Hematopoietic multipotent progenitor cell treated with erythropoietin and hydrocortisone succinate and interleukin-3 and kit ligand, for 15 days (in vitro differentiated cells): ENCODE measurements around the gene DIS3L.
"Not testable (repeated sequence)": the region's sequence is repeated elsewhere in the genome, so short reads cannot be mapped to it uniquely, and the experiment has no call there.

Experiments
- DNase-seq: peaks from one replicate; pipeline ENCODE4 v3.0.0-alpha.2; 2015; ENCODE audit warnings: low spot score

The DIS3L gene

GRCh38 chr15:66278056-66278455, 15.3 kb upstream of the DIS3L start:
- no peak for DNase-seq

GRCh38 chr15:66278671-66279070, 14.7 kb upstream of the DIS3L start:
- DNase-seq = no peak

DNA sequence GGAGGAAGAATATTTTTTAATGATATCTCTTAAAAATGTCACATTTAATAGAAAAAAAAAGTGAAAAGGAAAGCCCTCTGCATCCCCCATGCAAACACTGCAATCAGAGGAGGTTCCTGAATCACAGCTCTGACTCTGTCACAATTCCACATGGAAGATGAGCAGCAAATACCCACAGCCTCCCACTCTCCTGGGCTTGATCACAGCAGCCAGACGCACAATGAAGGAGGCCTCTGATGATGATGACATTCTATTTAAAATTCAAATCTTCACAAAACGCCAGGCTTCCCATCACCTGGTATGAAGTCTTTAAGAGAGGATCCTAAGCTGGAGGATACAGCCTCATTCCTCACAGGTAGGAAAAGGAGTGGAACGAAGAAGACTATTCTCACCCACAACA, 9.1 kb upstream of the DIS3L start:
- no peak for DNase-seq

GRCh38 chr15:66285533-66286280, 7.7 kb upstream of the DIS3L start:
- no peak for DNase-seq

- DNase-seq = peak; percentile 73
Measured at GRCh38 chr15:66287461-66288057, 5.8 kb upstream of the DIS3L start.

- DNase-seq = no peak
Measured at GRCh38 chr15:66288093-66288492, 5.3 kb upstream of the DIS3L start.

GRCh38 chr15:66288551-66289185, 4.7 kb upstream of the DIS3L start:
- no peak for DNase-seq

GRCh38 chr15:66290007-66290406, 3.4 kb upstream of the DIS3L start:
- no peak for DNase-seq

- no peak for DNase-seq
Measured at GRCh38 chr15:66290518-66290917, 2.9 kb upstream of the DIS3L start.

GRCh38 chr15:66291816-66292570, 1.4 kb upstream of the DIS3L start:
- DNase-seq = peak; percentile 42

DNA sequence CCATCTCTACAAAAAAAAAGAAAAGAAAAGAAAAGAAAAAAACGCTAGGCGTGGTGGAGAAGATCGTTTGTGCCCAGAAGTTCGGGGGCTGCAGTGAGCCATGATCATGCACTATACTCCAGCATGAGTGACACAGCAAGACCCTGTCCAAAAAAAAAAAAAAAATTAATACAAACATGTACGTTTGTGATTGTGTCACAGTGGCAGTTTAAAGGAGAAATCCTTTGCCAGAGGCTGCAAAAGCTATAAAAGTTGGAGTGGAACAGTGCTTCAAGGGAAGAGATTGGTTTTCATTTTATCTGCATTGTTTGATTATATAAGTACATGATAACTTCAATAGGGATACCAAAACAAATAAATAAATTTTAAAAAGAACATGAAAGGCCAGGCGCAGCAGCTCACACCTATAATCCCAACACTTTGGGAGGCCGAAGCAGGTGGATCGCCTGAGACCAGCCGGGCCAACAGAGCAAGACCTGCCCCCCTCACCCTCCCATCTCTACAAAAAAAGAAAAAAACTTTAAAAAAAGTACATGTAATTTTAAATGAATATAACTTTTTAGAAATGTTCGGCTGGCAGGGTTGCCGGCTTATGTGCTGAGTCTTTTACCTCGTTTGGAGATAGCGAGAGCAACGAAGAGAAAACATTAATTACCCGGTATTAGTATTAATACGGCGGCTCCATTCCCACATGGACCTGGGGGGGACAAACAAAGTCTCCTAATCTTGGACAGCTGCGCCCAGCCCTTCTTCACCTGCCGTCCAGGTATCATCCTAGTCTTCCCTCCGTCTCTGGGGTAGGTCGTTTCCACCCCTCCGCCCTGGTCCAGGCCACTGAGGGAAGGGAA, 573 bp upstream of the DIS3L start:
- DNase-seq = peak; percentile 25

- DNase-seq = peak; percentile 26
Measured at GRCh38 chr15:66294157-66294931, 976 bp downstream of the DIS3L start.

DNA sequence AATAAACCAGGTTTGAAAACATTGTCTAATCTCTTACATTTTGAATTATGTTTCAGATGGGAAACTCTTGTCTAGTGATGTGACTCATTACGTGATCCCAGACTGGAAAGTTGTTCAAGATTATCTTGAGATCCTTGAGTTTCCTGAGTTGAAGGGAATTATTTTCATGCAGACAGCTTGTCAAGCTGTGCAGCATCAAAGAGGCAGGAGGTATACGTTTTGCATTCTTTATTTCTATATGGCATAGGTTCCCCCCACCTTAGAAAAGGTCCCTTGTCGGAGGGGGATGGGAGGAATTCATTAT, 1.5 kb downstream of the DIS3L start:
- no peak for DNase-seq

DNA sequence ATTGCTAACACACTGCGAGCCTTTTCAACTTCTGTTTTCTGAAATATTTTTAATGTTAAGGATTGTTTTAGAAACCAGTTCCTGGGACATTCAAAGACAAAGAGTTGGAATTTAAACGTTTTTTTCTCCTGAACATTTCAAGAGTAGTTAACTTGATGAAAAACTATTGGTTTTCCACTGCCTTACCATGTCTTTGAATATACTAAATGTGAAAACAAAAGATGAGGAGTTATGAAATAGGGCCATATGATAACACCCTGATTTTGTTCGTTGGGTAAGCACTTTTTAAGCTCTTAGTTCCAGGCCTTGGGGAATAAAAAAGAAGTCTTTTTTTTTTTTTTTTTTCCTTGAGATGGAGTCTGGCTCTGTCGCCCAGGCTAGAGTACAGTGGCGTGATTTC, 2.8 kb downstream of the DIS3L start:
- no peak for DNase-seq

DNA sequence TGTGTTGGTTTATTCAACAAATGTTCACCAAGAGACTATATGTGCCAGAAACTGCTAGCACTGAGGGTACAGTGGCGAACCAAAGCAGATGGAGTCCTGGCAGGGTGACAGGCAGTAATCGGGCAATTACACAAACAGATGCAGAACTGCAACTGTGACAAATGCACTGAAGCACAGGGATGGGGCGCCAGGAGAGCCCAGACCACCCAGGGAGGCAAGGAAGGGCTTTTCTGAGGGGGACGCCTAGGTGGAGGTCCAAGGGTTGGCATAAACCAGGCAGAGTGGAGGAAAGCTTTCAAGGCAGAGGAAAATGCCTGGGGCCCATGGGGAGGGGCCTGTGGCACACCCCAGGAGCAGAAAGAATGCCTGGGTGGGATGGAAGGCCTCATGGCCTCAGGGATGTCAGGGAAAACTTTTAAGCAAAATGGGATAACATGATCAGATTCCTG, 5.5 kb downstream of the DIS3L start:
- DNase-seq = no peak

GRCh38 chr15:66302489-66303278, 9.3 kb downstream of the DIS3L start:
- DNase-seq = no peak

DNA sequence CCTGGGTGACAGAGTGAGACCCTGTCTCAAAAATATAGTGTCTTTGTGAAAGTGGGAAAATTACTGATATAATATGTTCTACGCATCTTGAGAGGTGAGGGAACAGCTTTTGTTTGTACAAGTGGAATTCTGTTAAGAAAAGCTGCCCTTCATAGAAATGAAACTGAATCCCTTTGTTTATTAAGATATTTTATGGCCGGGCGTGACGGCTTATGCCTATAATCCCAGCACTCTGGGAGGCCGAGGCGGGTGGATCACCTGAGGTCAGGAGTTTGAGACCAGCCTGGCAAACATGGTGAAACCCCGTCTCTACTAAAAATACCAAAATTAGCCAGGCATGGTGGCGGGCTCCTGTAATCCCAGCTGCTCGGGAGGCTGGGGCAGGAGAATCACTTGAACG, 11.1 kb downstream of the DIS3L start:
- not testable (repeated sequence) for DNase-seq

DNA sequence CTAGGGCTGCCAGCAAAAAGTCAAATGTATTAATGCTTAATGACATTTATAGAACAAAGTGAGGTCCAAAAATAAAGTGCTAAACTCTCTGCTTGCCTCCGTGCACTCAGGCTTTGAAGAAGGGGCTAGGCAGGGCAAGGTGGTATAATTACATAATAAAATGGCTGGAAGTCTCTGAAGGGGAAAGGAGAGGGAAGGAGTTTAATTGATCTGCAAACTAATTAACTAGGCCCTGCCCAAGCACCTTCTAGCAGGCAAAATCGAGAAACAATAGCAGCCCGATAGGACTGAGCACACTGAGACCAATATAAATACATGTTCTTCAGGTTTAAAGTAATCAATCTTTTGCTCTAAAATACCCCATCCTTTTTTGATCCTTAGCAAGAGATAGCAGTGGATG, 13.0 kb downstream of the DIS3L start:
- DNase-seq = no peak

- no peak for DNase-seq
Measured at GRCh38 chr15:66308531-66308930, 15.2 kb downstream of the DIS3L start.

- no peak for DNase-seq
Measured at GRCh38 chr15:66309828-66310227, 16.5 kb downstream of the DIS3L start.
